Hindlimb muscle (tissue), 1 donor: Measurements from ENCODE around the gene SLC12A8. TPM values are rescaled to one million over a fixed set of nuclear protein-coding genes. Genes with fewer than 3 reads are reported as not detected.
"Not testable (repeated sequence)": the region's sequence is repeated elsewhere in the genome, so short reads cannot be mapped to it uniquely, and the experiment has no call there.

Experiments
- DNase-seq: peaks from one replicate; pipeline ENCODE4 v3.0.0-alpha.2; 2013
- polyA plus RNA-seq: library from polyadenylated mRNA; unstranded; fragments of 120-200 nt; gene quantifications from one replicate; pipeline ENCODE4 v1.2.1, GENCODE V29; 2013; ENCODE audit not compliant: insufficient read length

SLC12A8 gene
- polyA plus RNA-seq, 1 donor, result 0.45 TPM

DNA sequence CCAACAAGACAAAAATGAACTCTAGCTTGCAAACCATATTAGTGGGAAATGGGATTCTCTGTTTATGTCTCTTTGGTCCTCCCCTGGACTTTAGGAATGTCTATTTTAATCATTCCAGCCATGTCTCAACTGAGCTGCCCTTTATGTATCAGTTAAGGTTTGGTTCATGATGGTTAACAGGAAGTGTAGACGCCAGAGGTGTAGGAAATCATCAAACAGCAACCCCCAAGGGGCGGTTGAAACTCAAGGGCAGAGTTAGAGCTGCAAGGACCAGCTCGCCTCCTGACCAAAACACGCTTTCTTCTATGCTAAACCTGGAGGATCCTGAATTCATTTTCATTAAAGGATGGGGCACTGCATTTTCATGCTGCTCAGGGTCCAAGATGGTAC is 103.0 kb downstream of the SLC12A8 start:
- no peak for DNase-seq

DNA sequence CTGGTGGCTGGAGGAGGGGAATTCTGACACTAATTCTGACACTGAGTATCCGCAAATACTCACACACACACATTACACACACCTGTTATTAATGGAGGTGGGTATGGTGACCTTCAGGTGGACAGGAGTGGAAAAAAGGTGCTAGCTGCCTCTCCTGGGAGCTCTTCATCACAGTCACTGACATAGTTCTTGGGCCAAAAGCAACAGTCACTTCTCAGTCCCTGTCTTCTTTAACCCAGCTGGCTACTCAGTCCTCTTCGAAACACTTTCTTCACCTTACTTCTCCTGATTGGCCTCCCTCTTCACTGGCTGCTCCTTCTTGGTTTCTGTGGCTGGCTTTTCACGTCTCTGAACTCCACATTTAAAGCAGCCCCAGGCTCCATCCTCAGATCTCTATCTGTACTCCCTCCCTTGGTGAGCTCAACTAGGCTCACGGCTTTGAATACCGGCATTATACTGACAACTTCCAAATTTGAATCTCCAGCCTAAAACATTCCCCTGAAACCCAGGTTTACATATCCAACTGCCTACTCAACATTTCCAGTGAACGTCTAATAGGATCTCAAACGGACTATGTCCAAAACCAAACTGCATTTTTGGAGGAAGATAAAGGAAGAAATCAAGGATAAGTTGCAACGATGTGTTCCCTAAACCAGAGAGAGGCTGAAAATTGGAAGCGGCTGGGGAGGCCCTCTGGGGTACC is 103.6 kb downstream of the SLC12A8 start:
- DNase-seq, result no peak

DNA sequence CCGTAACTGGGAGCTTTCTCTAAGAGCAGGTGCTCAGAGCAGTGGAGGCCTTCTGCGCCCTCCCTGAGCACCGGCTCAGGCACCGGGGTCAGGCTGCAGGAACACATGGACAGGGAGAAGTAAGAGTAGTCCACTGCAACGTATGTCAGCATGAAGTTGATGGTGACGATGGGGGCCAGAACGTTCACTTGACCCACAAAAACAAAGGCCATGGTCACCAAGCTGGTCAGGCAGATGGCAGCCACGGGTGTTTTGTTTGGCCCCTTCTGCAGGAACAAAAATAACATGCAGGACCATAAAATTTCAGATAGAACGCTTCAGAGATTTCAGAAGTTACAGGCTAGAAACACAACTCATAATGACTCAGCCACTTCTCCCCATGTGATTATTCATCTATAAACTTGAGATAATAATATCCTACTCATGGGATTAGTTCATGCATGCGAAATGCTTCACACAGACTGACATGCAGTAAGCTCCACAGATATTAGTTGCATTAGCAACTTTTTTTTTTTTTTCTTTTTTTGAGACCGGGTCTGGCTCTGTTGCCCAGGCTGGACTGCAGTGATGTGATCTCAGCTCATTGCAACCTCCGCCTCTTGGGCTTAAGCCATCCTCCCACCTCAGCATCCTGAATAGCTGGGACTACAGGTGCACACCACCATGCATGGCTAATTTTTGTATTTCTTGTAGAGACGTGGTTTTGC is 104.5 kb downstream of the SLC12A8 start:
- DNase-seq, result no peak

GRCh38 chr3:125107363-125107762 is 105.2 kb downstream of the SLC12A8 start:
- no peak for DNase-seq

GRCh38 chr3:125105116-125105515 is 107.4 kb downstream of the SLC12A8 start:
- no peak for DNase-seq

GRCh38 chr3:125104639-125105038 is 107.9 kb downstream of the SLC12A8 start:
- no peak for DNase-seq

DNA sequence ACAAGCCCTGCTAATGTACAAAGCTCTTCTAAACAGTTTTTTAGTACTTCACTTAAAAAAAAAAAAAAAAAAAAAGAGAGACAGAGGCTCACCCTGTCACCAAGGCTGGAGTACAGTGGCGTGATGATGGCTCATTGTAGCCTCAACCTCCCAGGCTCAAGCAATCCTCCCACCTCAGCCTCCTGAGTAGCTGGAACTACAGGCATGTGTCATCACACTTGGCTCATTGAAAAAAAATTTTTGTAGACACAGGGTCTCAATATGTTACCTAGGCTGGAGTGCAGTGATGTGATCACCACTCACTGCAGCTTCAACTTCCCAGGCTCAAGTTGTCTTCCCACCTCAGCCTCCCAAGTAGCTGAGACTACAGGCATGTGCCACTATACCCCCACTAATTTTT is 109.1 kb downstream of the SLC12A8 start:
- DNase-seq, result no peak

- DNase-seq, result no peak
Measured at GRCh38 chr3:125102470-125102869, 110.1 kb downstream of the SLC12A8 start.

DNA sequence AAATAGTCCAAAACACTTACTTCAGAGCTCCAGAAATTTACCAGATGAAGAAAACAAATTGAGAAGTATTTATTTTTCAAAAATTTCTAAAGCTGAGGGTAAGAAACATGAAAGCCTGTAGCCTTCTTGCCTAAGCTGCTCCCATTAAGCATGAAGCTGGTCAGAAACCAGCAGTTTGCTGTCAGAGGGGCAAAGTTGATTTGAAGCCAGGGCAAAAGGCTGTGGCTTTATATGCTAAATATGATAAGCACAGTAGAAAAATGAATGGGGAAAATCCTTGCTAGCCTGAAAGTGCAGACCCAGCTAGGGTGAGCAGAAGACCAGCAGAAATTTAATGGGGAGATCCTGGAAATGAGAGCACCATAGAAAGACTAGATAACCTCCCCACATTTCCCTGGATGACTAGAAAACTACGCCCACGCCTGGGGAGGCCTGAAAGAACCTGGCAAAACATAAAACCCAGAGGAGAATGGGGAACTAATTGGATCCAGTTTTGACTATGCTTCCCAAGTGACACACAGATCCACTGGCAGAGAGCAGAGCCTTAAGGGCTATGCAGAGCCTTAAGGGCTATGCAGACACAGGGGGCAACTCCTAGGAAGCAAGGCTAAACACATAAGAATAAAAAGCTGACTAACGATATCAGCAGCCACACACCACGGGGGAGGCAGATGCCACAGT is 113.8 kb downstream of the SLC12A8 start:
- DNase-seq, result no peak

- no peak for DNase-seq
Measured at GRCh38 chr3:125090649-125091048, 121.9 kb downstream of the SLC12A8 start.

DNA sequence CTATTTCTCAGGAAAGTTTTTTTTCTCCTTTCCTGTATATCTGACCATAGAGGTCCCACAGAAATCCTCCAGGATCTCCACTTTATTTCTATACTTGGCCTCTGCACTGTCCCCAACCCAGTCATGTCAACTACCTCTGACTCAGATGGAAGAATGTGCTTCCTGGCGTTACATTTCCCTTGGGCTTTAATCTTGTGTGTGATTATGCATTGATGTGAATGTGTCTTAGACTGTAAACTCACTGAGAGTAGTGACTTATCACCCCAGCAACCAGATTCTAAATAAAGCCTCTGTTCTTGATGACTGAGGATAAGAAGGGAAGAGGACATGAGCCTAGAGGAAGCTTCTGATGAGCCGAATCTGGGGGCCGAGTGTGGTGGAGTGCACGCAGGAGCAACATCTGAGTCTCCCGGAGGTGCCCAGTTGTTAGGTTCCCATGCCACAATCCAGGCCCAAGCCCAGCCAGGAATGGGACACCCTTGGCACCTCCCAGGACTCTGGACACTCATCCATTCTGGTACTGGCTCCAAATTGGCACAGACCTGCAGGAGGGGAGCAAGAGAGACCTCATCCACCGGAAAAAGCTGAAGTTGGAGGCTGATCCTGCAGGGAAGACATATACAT is 124.7 kb downstream of the SLC12A8 start:
- no peak for DNase-seq

GRCh38 chr3:125085166-125085565 is 127.4 kb downstream of the SLC12A8 start:
- DNase-seq, result no peak

GRCh38 chr3:125083776-125084175 is 128.8 kb downstream of the SLC12A8 start:
- DNase-seq, result no peak

GRCh38 chr3:125082339-125082738 is 130.2 kb downstream of the SLC12A8 start:
- not testable (repeated sequence) for DNase-seq

DNA sequence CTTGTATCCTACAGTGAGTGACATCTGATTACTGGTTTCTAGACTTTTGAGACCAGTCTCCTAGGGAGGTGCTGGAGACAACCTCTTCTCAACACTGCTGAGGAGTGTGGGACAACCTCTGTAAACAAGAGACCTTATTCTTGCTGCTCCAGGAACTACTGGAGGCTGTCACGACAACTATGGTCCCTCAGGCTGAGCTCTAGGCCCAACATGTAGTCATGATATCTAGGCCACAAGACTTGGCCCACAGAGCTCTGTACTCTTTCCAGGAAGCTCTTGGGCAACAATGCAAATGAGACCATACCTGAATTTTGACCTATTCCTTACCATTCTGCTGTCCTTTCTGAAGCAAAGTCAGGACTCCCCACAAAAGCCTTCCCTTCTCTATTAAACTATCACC is 132.5 kb downstream of the SLC12A8 start:
- no peak for DNase-seq

DNA sequence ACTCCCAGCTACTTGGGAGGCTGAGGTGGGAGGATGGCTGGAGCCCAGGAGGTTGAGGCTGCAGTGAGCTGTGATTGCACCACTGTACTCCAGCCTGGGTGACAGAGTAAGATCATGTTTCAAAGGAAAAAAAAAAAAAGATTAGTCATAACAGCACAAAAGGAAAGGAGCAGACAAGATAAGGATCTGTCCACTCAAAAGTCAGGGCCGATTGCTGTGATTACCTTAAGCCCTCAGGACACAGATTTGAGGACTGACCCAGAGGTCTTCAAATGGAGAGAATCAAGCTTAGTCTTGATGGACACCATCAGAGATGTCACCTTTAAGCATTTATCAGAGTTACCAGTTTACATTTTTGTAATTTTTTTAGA is 132.9 kb downstream of the SLC12A8 start:
- DNase-seq, result no peak

- DNase-seq, result no peak
Measured at GRCh38 chr3:125078951-125079674, 133.4 kb downstream of the SLC12A8 start.

- DNase-seq, result no peak
Measured at GRCh38 chr3:125077864-125078263, 134.7 kb downstream of the SLC12A8 start.

DNA sequence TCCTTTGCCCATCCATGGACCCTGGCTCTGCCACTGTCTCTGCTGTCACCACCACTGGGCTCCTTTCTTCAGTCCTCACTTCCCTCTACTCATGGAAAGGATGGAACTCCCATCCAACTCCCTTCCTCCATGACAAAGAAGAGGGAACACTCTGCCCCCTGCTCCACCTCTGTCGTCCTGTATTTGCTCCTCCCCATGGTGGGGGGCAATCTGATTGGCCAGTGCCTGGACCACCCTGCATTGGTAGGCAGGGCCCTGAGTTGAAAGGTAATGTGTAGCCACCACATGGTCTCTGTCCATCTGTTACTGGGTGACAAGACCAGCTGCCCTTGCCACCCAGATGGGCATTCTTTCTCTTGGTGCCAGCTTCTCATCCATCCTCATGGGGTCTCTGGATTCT is 136.1 kb downstream of the SLC12A8 start:
- no peak for DNase-seq

GRCh38 chr3:125075738-125076137 is 136.8 kb downstream of the SLC12A8 start:
- DNase-seq, result no peak

DNA sequence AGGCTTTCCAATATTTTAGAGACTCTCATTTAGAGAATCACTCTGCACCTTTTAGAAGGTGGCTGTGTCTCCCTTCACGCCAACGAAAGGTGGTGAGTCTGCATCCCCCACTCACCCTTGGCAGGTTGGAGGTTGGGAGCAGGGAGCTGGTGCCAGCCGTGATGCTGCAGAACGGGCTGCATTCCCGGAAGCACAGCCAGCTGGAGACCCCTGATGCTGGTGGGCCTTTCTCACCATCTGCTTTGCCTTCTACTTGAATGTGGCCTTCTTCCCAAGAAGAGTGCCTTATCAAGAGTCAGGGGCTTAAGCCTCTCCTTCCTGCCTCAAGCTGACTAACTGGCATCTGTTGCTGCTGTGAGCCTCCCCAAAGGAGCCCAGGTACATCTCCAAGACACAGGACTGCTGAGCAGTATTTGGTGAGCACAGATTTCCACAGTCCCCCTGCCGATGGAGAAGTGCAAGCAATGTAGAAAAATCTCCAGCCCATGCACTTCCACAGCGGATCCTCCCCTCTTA is 139.1 kb downstream of the SLC12A8 start:
- DNase-seq, result no peak

DNA sequence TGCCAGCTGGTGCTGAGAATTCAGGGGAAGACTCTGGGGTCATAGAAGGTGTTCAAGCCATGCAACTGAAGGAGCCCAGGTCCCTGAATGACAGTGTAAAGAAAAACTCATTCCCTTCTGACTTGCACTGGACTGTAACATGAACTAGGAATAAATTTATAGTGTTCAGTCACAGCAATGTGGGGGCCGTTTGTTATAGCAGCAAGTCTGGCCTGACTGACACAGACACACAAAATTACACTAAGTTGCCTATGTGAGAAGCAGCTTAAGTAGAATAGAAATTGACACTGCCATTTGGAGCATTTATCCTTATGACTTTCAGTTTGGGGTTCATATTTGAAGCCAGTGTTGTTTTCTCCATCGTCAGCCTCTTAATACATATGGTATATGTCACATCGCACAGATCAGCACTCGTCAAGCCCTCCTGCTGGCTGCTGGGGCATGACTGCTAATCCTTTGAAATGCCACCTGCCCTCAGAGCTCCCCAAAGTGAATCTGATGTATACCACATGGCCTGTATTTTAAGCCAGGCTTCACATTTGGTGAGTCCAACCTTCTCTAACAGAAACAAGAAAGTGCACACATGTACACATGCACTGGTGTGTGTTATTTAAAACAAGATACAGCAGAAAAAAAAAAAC is 139.7 kb downstream of the SLC12A8 start:
- DNase-seq, result no peak
